ENCODE measurements around the gene CHGA.

CHGA gene

GRCh38 chr14:92931681-92932447, 8.9 kb downstream of the CHGA start:
- DNase-seq: no peak

DNA sequence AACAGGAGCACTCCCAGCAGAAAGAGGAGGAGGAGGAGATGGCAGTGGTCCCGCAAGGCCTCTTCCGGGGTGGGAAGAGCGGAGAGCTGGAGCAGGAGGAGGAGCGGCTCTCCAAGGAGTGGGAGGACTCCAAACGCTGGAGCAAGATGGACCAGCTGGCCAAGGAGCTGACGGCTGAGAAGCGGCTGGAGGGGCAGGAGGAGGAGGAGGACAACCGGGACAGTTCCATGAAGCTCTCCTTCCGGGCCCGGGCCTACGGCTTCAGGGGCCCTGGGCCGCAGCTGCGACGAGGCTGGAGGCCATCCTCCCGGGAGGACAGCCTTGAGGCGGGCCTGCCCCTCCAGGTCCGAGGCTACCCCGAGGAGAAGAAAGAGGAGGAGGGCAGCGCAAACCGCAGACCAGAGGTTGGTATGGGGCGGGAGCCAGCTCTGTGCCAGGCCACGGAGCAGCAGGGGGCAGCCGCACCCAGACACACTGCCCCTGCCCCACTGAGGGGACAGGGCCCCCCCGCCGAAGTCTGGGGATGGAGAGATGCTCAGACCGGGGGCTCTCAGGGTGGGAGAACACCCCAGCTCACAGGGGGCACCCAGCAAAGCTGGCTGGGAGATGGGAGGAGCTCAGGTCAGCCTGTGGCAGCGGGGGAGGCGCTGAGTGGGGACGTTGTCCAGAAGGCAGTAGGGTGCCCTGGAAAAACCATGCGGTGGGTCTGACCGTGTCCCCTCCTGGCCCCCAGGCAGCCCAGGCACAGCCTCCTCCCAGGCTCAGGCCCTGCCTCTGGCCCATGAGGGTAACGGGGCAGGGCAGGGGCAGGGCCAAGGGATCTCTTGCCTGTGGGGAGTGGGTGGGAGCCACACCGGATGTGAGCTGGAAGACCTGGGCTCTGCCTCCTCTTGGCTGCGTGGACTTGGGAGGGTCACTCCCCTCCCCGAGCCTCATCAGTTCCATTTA, 9.8 kb downstream of the CHGA start:
- no peak for DNase-seq

GRCh38 chr14:92933481-92933880, 10.5 kb downstream of the CHGA start:
- no peak for DNase-seq

DNA sequence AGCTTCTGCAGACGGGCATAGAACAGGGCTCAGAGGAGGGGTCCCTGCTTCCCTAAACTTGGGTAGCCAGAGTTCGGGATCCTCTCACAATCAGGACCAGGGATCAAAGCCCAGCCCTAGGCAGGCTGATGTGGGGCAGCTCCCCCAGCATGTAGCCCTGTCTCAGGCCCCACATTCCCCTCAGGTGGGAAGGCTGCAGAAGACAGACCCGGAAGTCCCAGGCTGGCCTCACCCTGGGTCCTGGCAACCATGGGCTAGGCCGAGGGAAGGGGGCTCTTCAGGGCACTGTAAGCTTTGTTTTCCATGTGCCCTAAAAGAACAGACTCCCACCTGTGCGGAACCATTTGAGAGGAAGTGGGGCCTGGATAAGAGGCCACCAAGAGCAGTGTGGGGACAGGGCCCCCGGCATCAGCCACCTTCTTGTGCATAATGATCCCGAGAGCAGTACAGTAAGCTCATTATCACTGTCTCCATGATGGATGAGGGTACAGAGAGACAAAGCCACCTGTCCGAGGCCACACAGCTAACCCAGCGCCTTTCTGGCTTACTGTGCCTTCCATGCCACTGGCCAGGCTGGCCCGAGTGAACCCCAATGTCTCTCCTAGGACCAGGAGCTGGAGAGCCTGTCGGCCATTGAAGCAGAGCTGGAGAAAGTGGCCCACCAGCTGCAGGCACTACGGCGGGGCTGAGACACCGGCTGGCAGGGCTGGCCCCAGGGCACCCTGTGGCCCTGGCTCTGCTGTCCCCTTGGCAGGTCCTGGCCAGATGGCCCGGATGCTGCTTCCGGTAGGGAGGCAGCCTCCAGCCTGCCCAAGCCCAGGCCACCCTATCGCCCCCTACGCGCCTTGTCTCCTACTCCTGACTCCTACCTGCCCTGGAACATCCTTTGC, 11.5 kb downstream of the CHGA start:
- no peak for DNase-seq

GRCh38 chr14:92935446-92935845, 12.5 kb downstream of the CHGA start:
- DNase-seq: no peak

- DNase-seq: no peak
Measured at GRCh38 chr14:92936085-92936484, 13.1 kb downstream of the CHGA start.

DNA sequence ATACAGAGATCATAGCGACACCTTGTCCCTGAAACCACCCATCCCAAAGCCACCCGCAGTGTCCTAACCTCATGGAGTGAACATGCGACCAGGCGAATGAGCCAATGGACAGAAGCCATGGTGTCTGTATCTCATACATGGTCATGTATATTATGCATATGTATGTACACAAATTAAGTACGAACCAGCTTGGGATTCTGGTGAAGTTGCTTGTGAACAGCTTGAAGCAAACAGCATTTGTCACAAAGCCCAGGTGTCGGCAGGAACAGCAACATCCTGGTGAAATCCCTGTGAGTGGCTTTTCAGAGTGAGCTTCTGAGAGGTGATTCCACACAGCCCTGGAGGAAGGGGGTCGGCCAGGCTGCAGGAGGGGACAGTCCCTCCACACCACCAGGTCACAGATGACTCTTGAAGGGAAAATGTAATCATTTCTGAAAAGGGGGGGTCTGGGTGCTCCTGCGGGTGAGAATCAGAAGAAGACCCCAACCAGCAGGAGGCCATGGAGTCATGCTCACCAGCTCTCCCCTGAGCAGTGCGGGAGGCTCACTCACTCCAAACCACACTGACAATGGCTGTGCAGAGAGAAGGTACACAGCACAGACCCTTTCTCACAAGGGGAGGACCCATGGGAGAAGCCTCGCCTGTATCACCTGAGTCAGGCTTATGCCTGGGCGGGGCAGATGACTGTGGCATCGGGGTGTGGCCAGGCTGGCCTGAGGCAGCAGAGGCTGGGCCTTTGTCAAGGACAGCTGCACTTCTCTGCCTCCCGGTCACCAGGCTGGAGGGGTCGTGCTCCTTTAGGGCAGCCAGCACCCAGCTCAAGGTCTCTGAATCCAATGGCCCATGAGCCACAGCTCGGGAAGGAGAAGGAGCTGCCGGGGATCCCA, 14.3 kb downstream of the CHGA start:
- no peak for DNase-seq

GRCh38 chr14:92938235-92938875, 15.4 kb downstream of the CHGA start:
- DNase-seq: no peak

DNA sequence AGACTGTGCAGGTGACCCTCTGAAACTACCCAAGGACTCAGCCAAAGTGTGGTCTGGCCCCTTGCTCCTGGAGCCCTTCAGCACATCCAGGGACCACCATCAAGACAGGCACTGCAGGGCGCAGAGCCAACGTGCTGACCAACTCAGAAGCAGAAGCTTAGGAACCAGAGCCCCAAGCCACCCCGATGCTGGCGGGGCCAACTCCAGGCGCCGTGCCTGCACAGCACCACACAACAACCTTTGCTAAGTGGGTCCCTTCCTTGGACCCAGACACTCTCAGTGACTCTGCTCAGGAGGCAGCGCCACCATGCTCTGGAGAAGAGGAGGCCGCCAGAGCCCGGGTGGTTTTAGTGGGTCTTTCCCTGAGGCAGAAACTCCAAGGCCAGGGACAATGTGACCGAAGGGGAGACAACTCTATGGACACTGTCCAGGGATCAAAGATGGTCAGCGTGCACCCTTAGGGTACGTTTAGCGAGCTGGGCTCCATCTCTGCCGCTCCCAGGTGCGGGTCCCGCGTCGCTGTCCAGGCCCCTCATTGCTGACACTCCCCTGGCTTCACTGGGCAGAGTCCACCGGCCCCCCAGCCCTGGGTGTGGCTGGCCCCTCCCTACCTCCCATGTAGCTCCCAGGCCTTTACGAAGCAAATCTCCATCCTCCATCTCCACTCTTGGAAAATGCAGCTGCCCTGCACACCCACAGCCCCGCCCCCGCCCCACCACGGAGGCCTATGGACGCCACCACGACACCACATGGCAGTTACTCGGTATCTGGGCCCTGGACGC, 16.1 kb downstream of the CHGA start:
- DNase-seq: no peak

GRCh38 chr14:92939699-92940098, 16.7 kb downstream of the CHGA start:
- no peak for DNase-seq

GRCh38 chr14:92940543-92940942, 17.6 kb downstream of the CHGA start:
- DNase-seq: no peak

DNA sequence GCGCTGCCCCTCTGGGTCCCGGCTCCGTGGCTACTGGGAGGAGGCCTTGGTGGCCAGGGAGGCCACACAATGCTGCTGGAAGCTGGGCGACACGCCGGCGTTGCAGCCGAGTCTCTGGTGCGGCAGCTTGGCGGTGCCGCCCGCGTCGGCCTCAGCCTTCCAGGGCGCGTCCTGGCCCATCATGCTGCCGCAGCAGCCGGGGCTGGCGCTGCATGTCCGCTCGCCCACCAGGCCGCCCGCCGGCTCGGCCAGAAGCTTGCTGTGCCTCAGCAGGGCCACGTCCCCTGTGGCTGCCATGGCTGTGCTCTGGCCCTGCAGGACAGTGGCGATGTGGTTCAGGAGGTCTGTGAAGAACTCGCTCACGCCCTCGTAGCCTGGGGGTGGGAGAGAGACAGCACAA, 18.6 kb downstream of the CHGA start:
- DNase-seq: no peak

DNA sequence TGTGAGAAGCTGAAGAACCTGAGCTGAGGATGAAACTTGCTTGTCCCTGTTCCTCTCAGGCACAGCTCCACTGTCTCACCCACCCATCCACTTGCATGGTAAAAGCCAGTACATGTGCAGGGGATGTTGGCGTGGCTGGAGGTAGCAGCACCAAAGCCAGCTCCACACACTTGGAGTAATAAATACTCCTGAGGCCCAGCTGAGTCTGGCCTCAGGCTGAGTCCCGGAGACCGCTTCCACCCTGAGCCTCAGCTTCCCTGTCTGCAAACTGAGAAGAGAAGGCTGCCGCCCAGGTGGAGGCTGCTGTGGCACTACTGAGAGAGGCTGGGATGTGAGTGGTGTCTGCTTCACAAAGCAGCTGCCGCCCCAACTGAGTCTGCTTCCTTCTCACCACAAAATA, 19.2 kb downstream of the CHGA start:
- DNase-seq: no peak

DNA sequence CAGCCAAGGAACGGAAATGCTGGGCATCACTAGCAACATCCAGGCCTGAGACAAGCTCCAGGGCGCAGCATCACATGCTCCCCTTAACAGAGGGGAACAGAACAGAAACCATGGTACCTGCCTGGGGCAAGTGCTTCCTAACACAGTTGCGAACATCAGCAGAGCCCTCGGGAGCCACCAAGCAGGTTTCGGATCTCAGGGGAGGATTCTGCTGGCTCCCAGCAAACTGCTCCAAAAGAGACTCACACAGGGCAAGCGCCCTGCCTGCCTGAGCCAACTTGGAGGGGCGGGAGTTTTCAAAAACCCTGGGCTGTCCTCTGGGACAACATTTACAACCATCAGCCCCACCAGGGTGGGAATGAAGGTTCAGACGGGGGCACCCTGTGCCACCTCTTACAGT, 19.6 kb downstream of the CHGA start:
- DNase-seq: no peak

- no peak for DNase-seq
Measured at GRCh38 chr14:92942976-92943710, 20.2 kb downstream of the CHGA start.

- no peak for DNase-seq
Measured at GRCh38 chr14:92943855-92944570, 21.1 kb downstream of the CHGA start.

DNA sequence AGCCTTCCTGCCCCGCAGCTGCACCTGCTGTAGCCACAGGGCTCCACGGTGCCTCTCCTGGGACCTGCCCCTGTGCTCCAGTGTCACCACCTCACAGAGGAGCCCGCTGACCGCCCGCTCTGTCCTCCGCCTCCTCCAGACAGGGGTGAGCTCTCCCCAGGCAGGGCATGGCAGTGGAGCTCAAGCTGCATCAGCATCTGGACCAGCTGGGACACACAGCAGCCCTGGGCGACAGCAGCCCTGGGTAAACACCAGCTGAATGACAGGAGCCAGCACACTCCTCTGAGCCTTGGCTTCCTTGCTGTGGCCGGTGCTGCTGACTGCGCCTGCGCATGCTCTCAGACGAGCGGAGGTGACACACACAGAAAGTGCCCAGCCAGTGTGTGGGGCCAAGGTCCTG, 22.0 kb downstream of the CHGA start:
- DNase-seq: no peak

DNA sequence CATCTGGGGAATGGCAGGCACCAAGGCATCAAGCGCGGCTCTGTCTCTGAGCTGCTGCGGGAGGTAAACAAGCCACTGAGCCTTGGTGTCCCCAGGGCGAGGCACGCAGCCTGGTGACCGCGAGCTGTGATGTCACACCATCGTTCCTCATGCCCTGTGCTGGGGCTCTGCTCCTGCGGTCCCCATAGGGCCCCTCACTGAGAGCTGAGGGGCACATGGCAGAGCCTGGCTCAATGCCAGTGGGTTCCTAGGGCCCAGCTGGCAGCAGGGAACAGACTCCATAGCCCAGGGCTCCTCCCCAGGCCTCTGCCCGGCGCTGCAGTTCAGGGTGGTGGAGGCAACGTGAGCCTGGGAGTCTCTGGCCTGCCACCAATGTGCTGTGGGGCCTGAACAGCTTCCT, 22.6 kb downstream of the CHGA start:
- no peak for DNase-seq

Measured in fibroblast of upper back skin (primary cell).